Colonic mucosa (tissue), 2 donors: ENCODE measurements around the gene RHD. TPM values are rescaled to one million over a fixed set of nuclear protein-coding genes. Genes with fewer than 3 reads are reported as not detected.

Source experiments
- total RNA-seq, 2 donors: library from RNA; stranded (reverse); fragmentation: NEBNext Ultra II Directional in 1 of 2; extraction: Animal tissue kit (Norgen Biotek cat#: 25700) in 1 of 2; gene quantifications; one replicate each; pipeline ENCODE4 v1.2.1, GENCODE V29; 2021
- donor health status: DM: no; HTN: no; CAD: no.
- donor health status: DM: no; HTN: no; CAD: no.

RHD gene
- total RNA-seq, 2 donors from 2014 or later = 0.10 TPM; not detected in 1

Other genes starting within 250 kb of the RHD start
- 10 to 100 TPM; 38.8 to 60.8 TPM for gene SYF2, start 40.0 kb upstream of the RHD start, total RNA-seq
- 100 to 1,000 TPM; 129 to 137 TPM for gene RSRP1, start 25.1 kb upstream of the RHD start, total RNA-seq
- gene TMEM50A, start 65.8 kb downstream of the RHD start, total RNA-seq = 100 to 1,000 TPM; 113 to 126 TPM
- gene RHCE, start 148.3 kb downstream of the RHD start, total RNA-seq = under 1 TPM; 0.27 to 0.32 TPM
- 10 to 100 TPM; 17.7 to 28.2 TPM for gene MACO1, start 158.4 kb downstream of the RHD start, total RNA-seq